ENCODE measurements around the gene PTPRN2. TPM values are rescaled to one million over a fixed set of nuclear protein-coding genes. Genes with fewer than 3 reads are reported as not detected.

Gene PTPRN2
- total RNA-seq, 1 experiment from 2014 or later, result 2.1 TPM

DNA sequence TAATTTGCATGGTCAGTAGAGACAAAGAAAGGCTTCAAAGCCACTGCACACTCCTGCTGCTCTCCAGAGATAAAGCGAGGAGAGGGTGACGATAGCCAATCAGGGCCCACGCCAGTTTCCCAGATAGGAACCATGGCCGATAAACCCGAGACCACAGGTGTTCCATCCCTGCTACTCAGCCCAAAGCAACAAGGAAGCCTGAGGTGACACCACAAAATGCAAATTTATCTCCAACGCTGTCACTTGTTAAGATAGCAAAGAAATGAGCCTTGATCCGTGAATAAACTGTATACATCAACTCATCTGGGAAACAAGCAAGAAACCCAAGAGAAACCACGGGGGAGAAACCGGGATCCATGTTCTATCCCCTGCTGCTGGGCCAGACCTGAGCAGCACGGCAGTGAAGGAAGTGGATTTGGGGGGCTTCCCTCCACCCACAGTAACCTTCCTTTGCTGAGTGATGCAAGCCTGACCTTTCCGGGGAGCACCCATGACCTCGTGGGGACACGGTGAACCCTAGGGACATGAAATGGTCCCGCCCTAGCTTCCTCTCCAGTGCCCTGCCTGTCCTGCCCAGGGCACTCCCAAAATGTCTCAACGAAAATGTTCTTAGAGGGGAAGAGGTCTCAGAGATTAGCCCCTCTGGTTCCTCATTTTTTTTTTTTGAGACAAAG, 164.6 kb downstream of the PTPRN2 start:
- intact Hi-C loops (cut with micrococcal nuclease), result no loop called here
- POLR2A ChIA-PET, result no interaction called here
- ATAC-seq (no peak), DNase-seq (ENCODE audit: low read depth, low spot score) (no peak)
- Histone ChIP-seq H2AFZ (ENCODE audit: low read depth, low read length, poor library complexity, severe bottlenecking) (no peak overlapping the region), H3K27ac (ENCODE audit: low read depth, low read length) (no peak overlapping the region), H3K79me2 (ENCODE audit: insufficient read depth, low read length) (no peaks in the 10 kb centered on the region), H3K4me3 (replicated peaks in 1 of 2; ENCODE audit: low read depth in 1 of 2, low read length in 2 of 2) (no peak overlapping the region), H3K36me3 (ENCODE audit: control insufficient read depth in 1 of 2, insufficient read depth in 2 of 2, low read length in 2 of 2) (no peaks in the 10 kb centered on the region), H4K20me1 (ENCODE audit: insufficient read depth) (no peaks in the 10 kb centered on the region), H3K9ac (ENCODE audit: low read length) (no peak overlapping the region), H3K4me2 (ENCODE audit: low read length) (no peak overlapping the region), H3K9me3 (ENCODE audit: control insufficient read depth in 1 of 2, insufficient read depth in 1 of 2, low read depth in 1 of 2, low read length in 2 of 2) (no peaks in the 10 kb centered on the region; a peak in 1 of 4 replicates), H3K9me2 (ENCODE audit: insufficient read depth) (no peaks in the 10 kb centered on the region), H3K4me1 (ENCODE audit: control insufficient read depth in 1 of 2, insufficient read depth in 2 of 2, low read length in 2 of 2) (no peaks in the 10 kb centered on the region), H3K27me3 (ENCODE audit: insufficient read depth, low read length) (0 out of 2 replicates have a peak, but pooled peaks cover 7% of the 10 kb centered on the region)
- RAD21 ChIA-PET (ENCODE audit: low non-redundant PET in 1 of 2, low total read pairs in 2 of 2, uncharacterized antibody in 2 of 2, unreplicated experiment in 2 of 2), result no interaction called here
- no peak for TF ChIP-seq EZH2 (IDR thresholded peaks at IDR 0.05)
- no peak for TF ChIP-seq CTCF (IDR thresholded peaks at IDR 0.05 in 2 of 3, conservative IDR thresholded peaks at IDR 0.05 in 1 of 3; ENCODE audit: borderline replicate concordance in 1 of 3, insufficient read depth in 1 of 3, low read depth in 2 of 3, low read length in 2 of 3)
- no peak for TF ChIP-seq ZFX (IDR thresholded peaks at IDR 0.05)
- TF ChIP-seq SRF (IDR thresholded peaks at IDR 0.05; ENCODE audit: low read depth), result no peak
- no peak for TF ChIP-seq EGR1 (IDR thresholded peaks at IDR 0.05; ENCODE audit: low read depth)
- no peak for TF ChIP-seq REST (IDR thresholded peaks at IDR 0.05; ENCODE audit: low read depth)
- TF ChIP-seq, protein P1, sequence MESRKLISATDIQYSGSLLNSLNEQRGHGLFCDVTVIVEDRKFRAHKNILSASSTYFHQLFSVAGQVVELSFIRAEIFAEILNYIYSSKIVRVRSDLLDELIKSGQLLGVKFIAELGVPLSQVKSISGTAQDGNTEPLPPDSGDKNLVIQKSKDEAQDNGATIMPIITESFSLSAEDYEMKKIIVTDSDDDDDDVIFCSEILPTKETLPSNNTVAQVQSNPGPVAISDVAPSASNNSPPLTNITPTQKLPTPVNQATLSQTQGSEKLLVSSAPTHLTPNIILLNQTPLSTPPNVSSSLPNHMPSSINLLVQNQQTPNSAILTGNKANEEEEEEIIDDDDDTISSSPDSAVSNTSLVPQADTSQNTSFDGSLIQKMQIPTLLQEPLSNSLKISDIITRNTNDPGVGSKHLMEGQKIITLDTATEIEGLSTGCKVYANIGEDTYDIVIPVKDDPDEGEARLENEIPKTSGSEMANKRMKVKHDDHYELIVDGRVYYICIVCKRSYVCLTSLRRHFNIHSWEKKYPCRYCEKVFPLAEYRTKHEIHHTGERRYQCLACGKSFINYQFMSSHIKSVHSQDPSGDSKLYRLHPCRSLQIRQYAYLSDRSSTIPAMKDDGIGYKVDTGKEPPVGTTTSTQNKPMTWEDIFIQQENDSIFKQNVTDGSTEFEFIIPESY (IDR thresholded peaks at IDR 0.05; ENCODE audit: extremely low read depth, insufficient replicate concordance, low read length), result no peak
- no peak for TF ChIP-seq ELF1 (IDR thresholded peaks at IDR 0.05; ENCODE audit: borderline replicate concordance, low read depth)
- BruUV-seq (replicated peaks), result no TSS peak
- CTCF ChIA-PET, result no interaction called here
